GM23338 (cell line): ENCODE results near the gene LPAR1. TPM values are rescaled to one million over a fixed set of nuclear protein-coding genes. Genes with fewer than 3 reads are reported as not detected.

Experiments used
- ATAC-seq: fragments of 200-7000 bp; cut with Tn5 transposase; 3 replicates; pipeline ENCODE4 v1.9.1; 2020
- DNase-seq: peaks from one replicate; pipeline ENCODE4 v3.0.0-alpha.2; 2015; ENCODE audit warnings: low spot score
- H2AFZ ChIP-seq: fragments of 200-600 bp; sonication (generic); 2 replicates; pipeline ENCODE4 v1.8.0; 2016; ENCODE audit warnings: antibody characterized with exemption, mild to moderate bottlenecking, moderate library complexity
- H3F3A ChIP-seq: fragments of 200-600 bp; sonication (generic); replicated peaks from 2 replicates; pipeline ENCODE4 v1.8.0; 2017; ENCODE audit warnings: antibody characterized with exemption, mixed run types, low read depth
- H3K27ac ChIP-seq: fragments of 200-600 bp; sonication (generic); 2 replicates; pipeline ENCODE4 v1.6.1; 2016; ENCODE audit warnings: low read depth
- H3K27me3 ChIP-seq: fragments of 200-600 bp; sonication (generic); 2 replicates; pipeline ENCODE4 v1.8.0; 2016; ENCODE audit warnings: mild to moderate bottlenecking, mixed run types, moderate library complexity; ENCODE audit not compliant: insufficient read depth
- H3K36me3 ChIP-seq: fragments of 200-600 bp; sonication (generic); 2 replicates; pipeline ENCODE4 v1.8.0; 2016; ENCODE audit warnings: mild to moderate bottlenecking; ENCODE audit not compliant: insufficient read depth
- H3K4me1 ChIP-seq: fragments of 200-600 bp; sonication (generic); 2 replicates; pipeline ENCODE4 v1.8.0; 2016; ENCODE audit warnings: mild to moderate bottlenecking, moderate library complexity; ENCODE audit not compliant: insufficient read depth
- H3K4me2 ChIP-seq: fragments of 200-600 bp; sonication (generic); 2 replicates; pipeline ENCODE4 v1.7.1; 2017; ENCODE audit warnings: mixed run types
- H3K4me3 ChIP-seq: fragments of 200-600 bp; sonication (generic); 2 replicates; pipeline ENCODE4 v1.6.1; 2016; ENCODE audit warnings: mixed run types
- H3K79me2 ChIP-seq: fragments of 200-600 bp; sonication (generic); replicated peaks from 2 replicates; pipeline ENCODE4 v1.8.0; 2017; ENCODE audit warnings: mild to moderate bottlenecking; ENCODE audit not compliant: insufficient read depth
- H3K9me2 ChIP-seq: fragments of 200-600 bp; sonication (generic); 2 replicates; pipeline ENCODE4 v1.8.0; 2017; ENCODE audit not compliant: insufficient read depth
- H4K20me1 ChIP-seq: fragments of 200-600 bp; sonication (generic); replicated peaks from 2 replicates; pipeline ENCODE4 v1.8.0; 2017; ENCODE audit warnings: mild to moderate bottlenecking; ENCODE audit not compliant: insufficient read depth
- H3K27ac Mint-ChIP-seq: 2 replicates; pipeline ENCODE4 v1.8.0; 2020; ENCODE audit warnings: inconsistent platforms, mild to moderate bottlenecking, moderate library complexity, mixed read lengths
- H3K27me3 Mint-ChIP-seq: 3 replicates; pipeline ENCODE4 v1.8.0; 2022; ENCODE audit warnings: low read depth, mild to moderate bottlenecking, moderate library complexity, mixed read lengths, inconsistent platforms; ENCODE audit not compliant: insufficient read depth, poor library complexity
- H3K36me3 Mint-ChIP-seq: 3 replicates; pipeline ENCODE4 v1.8.0; 2021; ENCODE audit warnings: low read depth, mild to moderate bottlenecking, inconsistent platforms, moderate library complexity, mixed read lengths
- H3K4me1 Mint-ChIP-seq: 3 replicates; pipeline ENCODE4 v1.8.0; 2020; ENCODE audit warnings: mild to moderate bottlenecking, inconsistent platforms, mixed read lengths
- H3K4me3 Mint-ChIP-seq: 3 replicates; pipeline ENCODE4 v1.8.0; 2021; ENCODE audit warnings: moderate library complexity, mild to moderate bottlenecking, inconsistent platforms, mixed read lengths
- H3K9me3 Mint-ChIP-seq: 3 replicates; pipeline ENCODE4 v1.8.0; 2020; ENCODE audit warnings: moderate library complexity, mild to moderate bottlenecking, inconsistent platforms, mixed read lengths
- CREB1 ChIP-seq: fragments of 250-450 bp; sonication (Bioruptor Pico); IDR thresholded peaks from 2 replicates; pipeline ENCODE4 v1.5.0; 2020; ENCODE audit warnings: low read depth, mild to moderate bottlenecking, moderate library complexity
- ETS1 ChIP-seq: IDR thresholded peaks from 2 replicates; pipeline ENCODE4 v1.6.1; 2016; ENCODE audit warnings: antibody characterized with exemption
- EZH2 ChIP-seq: fragments of 200-600 bp; sonication (generic); IDR thresholded peaks from one replicate; pipeline ENCODE4 v1.8.0; 2017; ENCODE audit warnings: antibody characterized with exemption, mild to moderate bottlenecking, low read depth; ENCODE audit not compliant: unreplicated experiment
- EZH2phosphoT487 ChIP-seq: fragments of 200-600 bp; sonication (generic); IDR thresholded peaks from one replicate; pipeline ENCODE4 v1.8.1; 2018; ENCODE audit warnings: antibody characterized with exemption; ENCODE audit not compliant: unreplicated experiment
- JUNB ChIP-seq: IDR thresholded peaks from one replicate; pipeline ENCODE4 v1.6.1; 2016; ENCODE audit warnings: antibody characterized with exemption; ENCODE audit not compliant: unreplicated experiment
- NANOG ChIP-seq: IDR thresholded peaks from 2 replicates; pipeline ENCODE4 v1.6.1; 2016; ENCODE audit warnings: antibody characterized with exemption, borderline replicate concordance
- POLR2AphosphoS5 ChIP-seq: IDR thresholded peaks from 2 replicates; pipeline ENCODE4 v1.6.1; 2016; ENCODE audit warnings: antibody characterized with exemption, low read depth
- REST ChIP-seq: IDR thresholded peaks from one replicate; pipeline ENCODE4 v1.6.1; 2018; ENCODE audit warnings: antibody characterized with exemption; ENCODE audit not compliant: unreplicated experiment
- STAT1 ChIP-seq: IDR thresholded peaks from one replicate; pipeline ENCODE4 v1.6.1; 2016; ENCODE audit warnings: antibody characterized with exemption; ENCODE audit not compliant: unreplicated experiment
- ZNF114 ChIP-seq: fragments of 250-450 bp; sonication (Bioruptor Pico); IDR thresholded peaks from 2 replicates; pipeline ENCODE4 v1.5.0; 2020; ENCODE audit warnings: mild to moderate bottlenecking, moderate library complexity
- ZNF331 ChIP-seq: fragments of 250-450 bp; sonication (Bioruptor Pico); IDR thresholded peaks from 2 replicates; pipeline ENCODE4 v1.5.0; 2020; ENCODE audit warnings: low read depth, mild to moderate bottlenecking, moderate library complexity
- ZNF462 ChIP-seq: fragments of 250-450 bp; sonication (Bioruptor Pico); IDR thresholded peaks from 2 replicates; pipeline ENCODE4 v1.5.0; 2020; ENCODE audit warnings: mild to moderate bottlenecking, moderate library complexity
- polyA plus RNA-seq: library from polyadenylated mRNA; unstranded; fragments of >200 nt; fragmentation: Nextera tagmentation; extraction: Ambion mirVana; gene quantifications from 2 replicates; pipeline ENCODE4 v1.2.1, GENCODE V29; 2016
- total RNA-seq: library from RNA; depleted of rRNA; stranded (reverse); fragments of >200 nt; shearing (Covaris generic); gene quantifications from 2 replicates; pipeline ENCODE4 v1.2.3, GENCODE V29; 2014

LPAR1 gene
- total and polyA plus RNA-seq, 2 experiments from 2014 or later = 1.0 to 3.8 TPM

- TF ChIP-seq ZNF462 (CRISPR knock-in tag) = no peak
- no peak for TF ChIP-seq ZNF331 (CRISPR knock-in tag)
- TF ChIP-seq ZNF114 = no peak
- TF ChIP-seq JUNB = no peak
- TF ChIP-seq EZH2 = no peak
- TF ChIP-seq EZH2phosphoT487 = no peak
- TF ChIP-seq CREB1 (CRISPR knock-in tag) = no peak
- TF ChIP-seq NANOG = no peak
Measured at GRCh38 chr9:111056538-111056937, 18.3 kb upstream of the LPAR1 start (continued).

- no peaks in the 10 kb centered on the region for H3K4me1 Mint-ChIP-seq
- TF ChIP-seq STAT1 (no peak), REST (no peak), ETS1 (no peak), ZNF331 (CRISPR knock-in tag) (no peak), JUNB (no peak), ZNF114 (no peak), POLR2AphosphoS5 (no peak)
Measured at GRCh38 chr9:111052791-111053190, 14.5 kb upstream of the LPAR1 start.

More at GRCh38 chr9:111052791-111053190, 14.5 kb upstream of the LPAR1 start:
- Histone ChIP-seq H3K36me3 (no peaks in the 10 kb centered on the region), H3K79me2 (no peaks in the 10 kb centered on the region), H3K27me3 (no peaks in the 10 kb centered on the region), H2AFZ (no peak overlapping the region), H3K27ac (no peak overlapping the region), H3K9me2 (peaks cover 13% of the 10 kb centered on the region; the same call in 1 of the 2 replicates), H3K4me1 (no peaks in the 10 kb centered on the region), H3F3A (no peaks in the 10 kb centered on the region), H4K20me1 (no peaks in the 10 kb centered on the region), H3K4me2 (no peak overlapping the region), H3K4me3 (no peak overlapping the region)
- Mint-ChIP-seq H3K36me3 (no peaks in the 10 kb centered on the region), H3K4me3 (no peak overlapping the region), H3K27me3 (no peaks in the 10 kb centered on the region), H3K9me3 (no peaks in the 10 kb centered on the region), H3K27ac (no peak overlapping the region)
- ATAC-seq = no peak
- DNase-seq = no peak
